ENCODE data around the gene CXCL9. TPM values are rescaled to one million over a fixed set of nuclear protein-coding genes. Genes with fewer than 3 reads are reported as not detected.

The CXCL9 gene
- total RNA-seq, 3 donors from 2014 or later, result 0.75 to 4.9 (median 1.3) TPM

DNA sequence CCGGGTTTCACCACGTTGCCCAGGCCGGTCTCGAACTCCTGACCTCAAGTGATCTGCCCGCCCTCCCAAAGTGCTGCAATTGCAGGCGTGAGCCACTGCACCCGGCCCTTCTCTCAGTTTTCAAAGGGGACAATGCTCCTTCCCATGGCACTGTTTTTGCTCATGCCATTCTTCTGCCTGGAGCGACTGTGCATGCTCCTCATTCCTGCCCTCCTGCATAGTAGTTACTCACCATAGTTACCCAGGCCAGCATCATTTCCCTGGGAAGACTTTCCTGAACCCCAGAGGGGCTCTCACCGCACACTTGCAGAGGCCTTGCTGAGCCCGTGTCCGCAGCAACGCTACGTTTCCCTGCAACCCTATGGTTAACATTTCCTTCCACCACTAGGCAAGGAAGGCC lies 3.3 kb upstream of the CXCL9 start:
- no peak for DNase-seq
- H3K9me3 ChIP-seq, result no peaks in the 10 kb centered on the region
- no peak for TF ChIP-seq CTCF (IDR thresholded peaks at IDR 0.05)
- no peak overlapping the region for H3K4me3 ChIP-seq
- no peaks in the 10 kb centered on the region for H3K36me3 ChIP-seq (ENCODE audit: low read depth)
- ATAC-seq, result no peak
- intact Hi-C loops (cut with DNase I, micrococcal nuclease), result no loop called here
- H3K4me1 ChIP-seq (ENCODE audit: low read depth), result peaks cover 4% of the 10 kb centered on the region

DNA sequence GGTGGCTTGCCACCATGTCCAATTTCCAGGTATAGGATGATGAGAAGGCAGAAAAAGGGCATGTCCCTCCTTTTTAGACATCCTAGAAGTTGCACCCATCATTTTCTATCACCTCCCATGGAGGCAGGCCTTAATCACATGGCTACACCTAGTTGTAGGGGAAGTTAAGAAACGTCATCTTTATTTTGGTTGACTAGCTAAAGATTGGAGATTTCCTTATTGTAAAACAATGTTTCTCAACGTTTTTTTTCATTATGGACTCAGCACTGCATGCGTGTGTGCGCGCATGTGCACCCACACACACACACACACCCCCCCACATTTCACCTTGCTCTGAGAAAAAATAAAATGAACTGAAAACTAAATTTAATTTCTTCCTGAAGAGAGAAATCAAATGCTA lies 2.0 kb upstream of the CXCL9 start:
- ATAC-seq, result no peak
- TF ChIP-seq CTCF (IDR thresholded peaks at IDR 0.05), result no peak
- Histone ChIP-seq H3K4me3 (no peak overlapping the region), H3K4me1 (ENCODE audit: low read depth) (peaks cover 4% of the 10 kb centered on the region), H3K36me3 (ENCODE audit: low read depth) (no peaks in the 10 kb centered on the region), H3K9me3 (no peaks in the 10 kb centered on the region)
- intact Hi-C loops (cut with DNase I, micrococcal nuclease), result no loop called here
- DNase-seq, result no peak

DNA sequence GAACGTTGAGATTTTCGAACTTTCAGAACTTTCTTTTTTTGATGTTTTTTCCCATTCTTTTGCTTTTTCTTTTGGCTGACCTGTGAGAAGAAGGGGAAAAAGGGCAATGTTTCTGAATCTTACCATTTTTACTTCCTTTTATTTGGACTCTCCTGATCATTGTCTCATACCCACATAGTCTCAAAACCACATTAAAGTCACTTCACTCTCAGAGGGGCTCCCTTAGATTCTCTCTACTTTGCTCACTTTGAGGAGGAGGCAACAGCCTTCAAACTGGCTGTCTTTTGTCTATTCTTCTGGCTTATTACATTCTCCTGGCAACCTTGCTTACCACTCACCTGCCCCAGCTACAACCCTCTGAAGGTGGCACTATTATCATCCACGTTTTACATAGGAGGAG lies 3.7 kb downstream of the CXCL9 start:
- Histone ChIP-seq H3K4me3 (no peak overlapping the region), H3K36me3 (ENCODE audit: low read depth) (no peaks in the 10 kb centered on the region), H3K9me3 (no peaks in the 10 kb centered on the region), H3K4me1 (ENCODE audit: low read depth) (peaks cover 4% of the 10 kb centered on the region)
- ATAC-seq, result no peak
- intact Hi-C loops (cut with DNase I, micrococcal nuclease), result no loop called here
- no peak for DNase-seq
- no peak for TF ChIP-seq CTCF (IDR thresholded peaks at IDR 0.05)

DNA sequence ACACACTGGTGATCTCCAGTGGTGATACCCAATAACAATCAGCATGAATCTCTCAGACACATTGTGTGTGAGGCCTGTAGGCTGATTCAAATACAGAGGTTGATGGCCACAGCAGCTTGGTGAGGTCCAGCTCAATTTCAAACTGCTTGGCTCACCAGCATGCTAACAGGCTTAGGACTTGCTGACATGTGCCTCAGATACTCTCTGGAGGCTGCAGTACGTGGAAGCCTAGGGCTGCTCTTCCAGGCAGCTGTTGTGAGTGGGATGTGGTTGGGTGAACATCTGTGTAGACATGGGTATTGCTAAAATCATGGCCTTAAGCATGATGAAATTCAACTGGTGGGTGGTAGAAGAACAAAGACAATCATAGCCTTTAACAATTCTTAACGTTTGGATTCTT lies 4.3 kb downstream of the CXCL9 start:
- TF ChIP-seq CTCF (IDR thresholded peaks at IDR 0.05), result no peak
- H3K9me3 ChIP-seq, result no peaks in the 10 kb centered on the region
- intact Hi-C loops (cut with DNase I, micrococcal nuclease), result no loop called here
- ATAC-seq, result no peak
- H3K4me3 ChIP-seq, result no peak overlapping the region
- no peak for DNase-seq
- no peaks in the 10 kb centered on the region for H3K36me3 ChIP-seq (ENCODE audit: low read depth)
- peaks cover 4% of the 10 kb centered on the region for H3K4me1 ChIP-seq (ENCODE audit: low read depth)

GRCh38 chr4:76002176-76002575 lies 5.1 kb downstream of the CXCL9 start:
- H3K9me3 ChIP-seq, result no peaks in the 10 kb centered on the region
- intact Hi-C loops (cut with DNase I, micrococcal nuclease), result no loop called here
- no peak for TF ChIP-seq CTCF (IDR thresholded peaks at IDR 0.05)
- no peaks in the 10 kb centered on the region for H3K36me3 ChIP-seq (ENCODE audit: low read depth)
- no peak overlapping the region for H3K4me3 ChIP-seq
- peaks cover 4% of the 10 kb centered on the region for H3K4me1 ChIP-seq (ENCODE audit: low read depth)
- ATAC-seq, result peak; percentile 86
- DNase-seq, result no peak

GRCh38 chr4:76001700-76002099 lies 5.6 kb downstream of the CXCL9 start:
- peak; percentile 26 for ATAC-seq
- intact Hi-C loops (cut with DNase I, micrococcal nuclease), result no loop called here
- no peak for TF ChIP-seq CTCF (IDR thresholded peaks at IDR 0.05)

More at GRCh38 chr4:76001700-76002099, 5.6 kb downstream of the CXCL9 start:
- DNase-seq, result no peak
- Histone ChIP-seq H3K9me3 (no peaks in the 10 kb centered on the region), H3K4me3 (no peak overlapping the region), H3K4me1 (ENCODE audit: low read depth) (peaks cover under 1% of the 10 kb centered on the region), H3K36me3 (ENCODE audit: low read depth) (no peaks in the 10 kb centered on the region)
